Endometrium (tissue), 2 donors: ENCODE data around the gene YPEL3.
A peak's percentile ranks its signal among the peaks of the same experiment; 100 is the strongest.

ENCODE experiments used
- FAIRE-seq: peaks from 2 replicates; lab custom pipeline; 2012; peaks lifted over from hg19 to GRCh38; lab: Jason Lieb, UNC
- donor health status: control.
- donor health status: control.

YPEL3 gene

GRCh38 chr16:30068750-30069610 is 27.0 kb downstream of the YPEL3 start:
- no peak for FAIRE-seq

- FAIRE-seq, result no peak
These were observed 27.7 kb downstream of the YPEL3 start for GRCh38 chr16:30068333-30068732.

- FAIRE-seq, result no peak
These were observed 28.5 kb downstream of the YPEL3 start for GRCh38 chr16:30067584-30067916.

GRCh38 chr16:30066761-30067583 is 29.0 kb downstream of the YPEL3 start:
- FAIRE-seq, result no peak

GRCh38 chr16:30065943-30066760 is 29.9 kb downstream of the YPEL3 start:
- FAIRE-seq, result no peak

GRCh38 chr16:30065102-30065942 is 30.7 kb downstream of the YPEL3 start, which contains the start of gene ALDOA:
Gene ALDOA, plus strand, starts transcription at chr16:30065760. Its CDS starts 1,138 bp downstream, at chr16:30066898.
- FAIRE-seq, result peak; percentile 68

- FAIRE-seq, result no peak
These were observed 31.3 kb downstream of the YPEL3 start for GRCh38 chr16:30064729-30065101.

- FAIRE-seq, result no peak
These were observed 31.9 kb downstream of the YPEL3 start for GRCh38 chr16:30063893-30064728.

GRCh38 chr16:30063278-30063892 is 32.6 kb downstream of the YPEL3 start:
- FAIRE-seq, result no peak

- FAIRE-seq, result no peak
These were observed 35.0 kb downstream of the YPEL3 start for GRCh38 chr16:30060836-30061554.

GRCh38 chr16:30060346-30060745 is 35.7 kb downstream of the YPEL3 start:
- FAIRE-seq, result no peak

- no peak for FAIRE-seq
These were observed 41.0 kb downstream of the YPEL3 start for GRCh38 chr16:30054959-30055553.

GRCh38 chr16:30054451-30054850 is 41.6 kb downstream of the YPEL3 start:
- no peak for FAIRE-seq

- FAIRE-seq, result no peak
These were observed 42.5 kb downstream of the YPEL3 start for GRCh38 chr16:30053376-30054015.

GRCh38 chr16:30052671-30053372 is 43.2 kb downstream of the YPEL3 start:
- FAIRE-seq, result no peak

GRCh38 chr16:30051518-30051917 is 44.5 kb downstream of the YPEL3 start:
- no peak for FAIRE-seq

GRCh38 chr16:30049871-30050270 is 46.1 kb downstream of the YPEL3 start:
- no peak for FAIRE-seq

GRCh38 chr16:30046588-30046987 is 49.4 kb downstream of the YPEL3 start:
- no peak for FAIRE-seq
